Measurements from ENCODE around the gene TEX10. TPM values are rescaled to one million over a fixed set of nuclear protein-coding genes. Genes with fewer than 3 reads are reported as not detected.
"Not testable (repeated sequence)": the region's sequence is repeated elsewhere in the genome, so short reads cannot be mapped to it uniquely, and the experiment has no call there.

TEX10 gene
- total RNA-seq, 4 donors from 2014 or later, result 10.0 to 19.0 (median 13.7) TPM

GRCh38 chr9:100394032-100394695 is 41.4 kb upstream of the TEX10 start:
- TF ChIP-seq, protein P1, sequence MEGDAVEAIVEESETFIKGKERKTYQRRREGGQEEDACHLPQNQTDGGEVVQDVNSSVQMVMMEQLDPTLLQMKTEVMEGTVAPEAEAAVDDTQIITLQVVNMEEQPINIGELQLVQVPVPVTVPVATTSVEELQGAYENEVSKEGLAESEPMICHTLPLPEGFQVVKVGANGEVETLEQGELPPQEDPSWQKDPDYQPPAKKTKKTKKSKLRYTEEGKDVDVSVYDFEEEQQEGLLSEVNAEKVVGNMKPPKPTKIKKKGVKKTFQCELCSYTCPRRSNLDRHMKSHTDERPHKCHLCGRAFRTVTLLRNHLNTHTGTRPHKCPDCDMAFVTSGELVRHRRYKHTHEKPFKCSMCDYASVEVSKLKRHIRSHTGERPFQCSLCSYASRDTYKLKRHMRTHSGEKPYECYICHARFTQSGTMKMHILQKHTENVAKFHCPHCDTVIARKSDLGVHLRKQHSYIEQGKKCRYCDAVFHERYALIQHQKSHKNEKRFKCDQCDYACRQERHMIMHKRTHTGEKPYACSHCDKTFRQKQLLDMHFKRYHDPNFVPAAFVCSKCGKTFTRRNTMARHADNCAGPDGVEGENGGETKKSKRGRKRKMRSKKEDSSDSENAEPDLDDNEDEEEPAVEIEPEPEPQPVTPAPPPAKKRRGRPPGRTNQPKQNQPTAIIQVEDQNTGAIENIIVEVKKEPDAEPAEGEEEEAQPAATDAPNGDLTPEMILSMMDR (IDR thresholded peaks at IDR 0.05), result no peak
- TF ChIP-seq POLR2AphosphoS5 (IDR thresholded peaks at IDR 0.05) (no peak), EP300 (IDR thresholded peaks at IDR 0.05) (no peak), POLR2A (IDR thresholded peaks at IDR 0.05) (no peak)
- H3K4me3 ChIP-seq, result no peak overlapping the region
- H3K27ac ChIP-seq, result no peak overlapping the region
- H3K4me1 ChIP-seq, result no peaks in the 10 kb centered on the region
- no peaks in the 10 kb centered on the region for H3K9me3 ChIP-seq
- no peaks in the 10 kb centered on the region for H3K27me3 ChIP-seq
- no peak for ATAC-seq
- H3K36me3 ChIP-seq, result peaks cover 0 to 11% of the 10 kb centered on the region in 2 donors

GRCh38 chr9:100392989-100393388 is 40.2 kb upstream of the TEX10 start:
- peaks cover 0 to 11% of the 10 kb centered on the region in 2 donors for H3K36me3 ChIP-seq
- H3K4me3 ChIP-seq, H3K27me3 ChIP-seq, H3K9me3 ChIP-seq, ATAC-seq, H3K4me1 ChIP-seq, H3K27ac ChIP-seq: not testable (repeated sequence)
- WGBS, 2 donors (ENCODE audit: low coverage in 1 of 2), result no CpG with 5 or more reads among the region's 21 CpGs

- H3K27me3 ChIP-seq, result no peaks in the 10 kb centered on the region
- WGBS, 2 donors (ENCODE audit: low coverage in 1 of 2), result 50 to 92% methylated on average over 1 to 4 of the region's 4 CpGs
Measured at GRCh38 chr9:100379862-100380261, 27.1 kb upstream of the TEX10 start.

GRCh38 chr9:100377015-100377414 is 24.3 kb upstream of the TEX10 start:
- Histone ChIP-seq H3K4me1 (no peaks in the 10 kb centered on the region), H3K4me3 (no peak overlapping the region), H3K27me3 (no peaks in the 10 kb centered on the region), H3K9me3 (no peaks in the 10 kb centered on the region), H3K27ac (no peak overlapping the region), H3K36me3 (no peaks in the 10 kb centered on the region)
- 20 to 47% methylated on average over 1 to 4 of the region's 5 CpGs for WGBS, 2 donors (ENCODE audit: low coverage in 1 of 2)
- no peak for TF ChIP-seq POLR2AphosphoS5 (IDR thresholded peaks at IDR 0.05)
- TF ChIP-seq, protein P1 (IDR thresholded peaks at IDR 0.05), result no peak
- no peak for TF ChIP-seq POLR2A (IDR thresholded peaks at IDR 0.05)
- no peak for TF ChIP-seq EP300 (IDR thresholded peaks at IDR 0.05)
- no peak for ATAC-seq

More at GRCh38 chr9:100379862-100380261, 27.1 kb upstream of the TEX10 start:
- no peak for ATAC-seq
- H3K27ac ChIP-seq, result no peak overlapping the region
- H3K4me1 ChIP-seq, result no peaks in the 10 kb centered on the region
- TF ChIP-seq, protein P1 (IDR thresholded peaks at IDR 0.05), result no peak
- no peak for TF ChIP-seq POLR2A (IDR thresholded peaks at IDR 0.05)
- no peak for TF ChIP-seq EP300 (IDR thresholded peaks at IDR 0.05)
- TF ChIP-seq POLR2AphosphoS5 (IDR thresholded peaks at IDR 0.05), result no peak
- H3K36me3 ChIP-seq, result no peaks in the 10 kb centered on the region
- H3K4me3 ChIP-seq, result no peak overlapping the region
- H3K9me3 ChIP-seq, result peaks cover 0 to 14% (median 0%) of the 10 kb centered on the region in 3 donors

GRCh38 chr9:100375658-100376057 is 22.9 kb upstream of the TEX10 start:
- TF ChIP-seq EP300 (IDR thresholded peaks at IDR 0.05) (no peak), POLR2A (IDR thresholded peaks at IDR 0.05) (no peak)

GRCh38 chr9:100372648-100373047 is 19.9 kb upstream of the TEX10 start:
- TF ChIP-seq POLR2A (IDR thresholded peaks at IDR 0.05) (no peak), POLR2AphosphoS5 (IDR thresholded peaks at IDR 0.05) (no peak), EP300 (IDR thresholded peaks at IDR 0.05) (no peak)
- TF ChIP-seq, protein P1 (IDR thresholded peaks at IDR 0.05), result no peak
- no peaks in the 10 kb centered on the region for H3K36me3 ChIP-seq
- no peaks in the 10 kb centered on the region for H3K4me1 ChIP-seq
- no peak for ATAC-seq
- no peak overlapping the region for H3K4me3 ChIP-seq
- no peak overlapping the region for H3K27ac ChIP-seq
- H3K9me3 ChIP-seq, result no peaks in the 10 kb centered on the region
- WGBS, 2 donors (ENCODE audit: low coverage in 1 of 2), result 100% methylated on average over 3 of the region's 3 CpGs; no CpG with 5 or more reads in 1 of the 2 donors
- no peaks in the 10 kb centered on the region for H3K27me3 ChIP-seq

More at GRCh38 chr9:100375658-100376057, 22.9 kb upstream of the TEX10 start:
- Histone ChIP-seq H3K4me1 (no peaks in the 10 kb centered on the region), H3K27ac (no peak overlapping the region), H3K9me3 (no peaks in the 10 kb centered on the region), H3K36me3 (no peaks in the 10 kb centered on the region), H3K27me3 (no peaks in the 10 kb centered on the region), H3K4me3 (no peak overlapping the region)
- WGBS, 2 donors (ENCODE audit: low coverage in 1 of 2), result 65 to 100% methylated on average over 2 of the region's 5 CpGs
- ATAC-seq, result no peak
